ENCODE data around the gene SPARC. TPM values are rescaled to one million over a fixed set of nuclear protein-coding genes. Genes with fewer than 3 reads are reported as not detected.

The SPARC gene
- total RNA-seq, 1 experiment from 2014 or later = 418 TPM

- Mint-ChIP-seq H3K4me3 (no peak overlapping the region), H3K4me1 (peaks cover 9% of the 10 kb centered on the region), H3K36me3 (peaks cover 19% of the 10 kb centered on the region), H3K27me3 (ENCODE audit: low read depth) (peaks cover 4% of the 10 kb centered on the region), H3K27ac (no peak overlapping the region), H3K9me3 (peaks cover 14% of the 10 kb centered on the region)
- no peak for DNase-seq (ENCODE audit: low spot score)
- ChIA-PET CTCF (no interaction called here), POLR2A (no interaction called here)
- no peak for ATAC-seq
- no peak for TF ChIP-seq ZBTB21 (CRISPR knock-in tag; IDR thresholded peaks at IDR 0.05; ENCODE audit: borderline replicate concordance)
- no peak for TF ChIP-seq ZNF219 (CRISPR knock-in tag; IDR thresholded peaks at IDR 0.05; ENCODE audit: borderline replicate concordance)
- TF ChIP-seq, protein P1, sequence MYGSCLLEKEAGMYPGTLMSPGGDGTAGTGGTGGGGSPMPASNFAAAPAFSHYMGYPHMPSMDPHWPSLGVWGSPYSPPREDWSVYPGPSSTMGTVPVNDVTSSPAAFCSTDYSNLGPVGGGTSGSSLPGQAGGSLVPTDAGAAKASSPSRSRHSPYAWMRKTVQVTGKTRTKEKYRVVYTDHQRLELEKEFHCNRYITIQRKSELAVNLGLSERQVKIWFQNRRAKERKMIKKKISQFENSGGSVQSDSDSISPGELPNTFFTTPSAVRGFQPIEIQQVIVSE (CRISPR knock-in tag; IDR thresholded peaks at IDR 0.05; ENCODE audit: borderline replicate concordance) = no peak
- no peak for TF ChIP-seq JAZF1 (CRISPR knock-in tag; IDR thresholded peaks at IDR 0.05)
- TF ChIP-seq ELF4 (CRISPR knock-in tag; IDR thresholded peaks at IDR 0.05; ENCODE audit: low read depth) = no peak
- TF ChIP-seq ATF2 (CRISPR knock-in tag; IDR thresholded peaks at IDR 0.05; ENCODE audit: borderline replicate concordance, low read depth) = no peak
- TF ChIP-seq, protein P2, sequence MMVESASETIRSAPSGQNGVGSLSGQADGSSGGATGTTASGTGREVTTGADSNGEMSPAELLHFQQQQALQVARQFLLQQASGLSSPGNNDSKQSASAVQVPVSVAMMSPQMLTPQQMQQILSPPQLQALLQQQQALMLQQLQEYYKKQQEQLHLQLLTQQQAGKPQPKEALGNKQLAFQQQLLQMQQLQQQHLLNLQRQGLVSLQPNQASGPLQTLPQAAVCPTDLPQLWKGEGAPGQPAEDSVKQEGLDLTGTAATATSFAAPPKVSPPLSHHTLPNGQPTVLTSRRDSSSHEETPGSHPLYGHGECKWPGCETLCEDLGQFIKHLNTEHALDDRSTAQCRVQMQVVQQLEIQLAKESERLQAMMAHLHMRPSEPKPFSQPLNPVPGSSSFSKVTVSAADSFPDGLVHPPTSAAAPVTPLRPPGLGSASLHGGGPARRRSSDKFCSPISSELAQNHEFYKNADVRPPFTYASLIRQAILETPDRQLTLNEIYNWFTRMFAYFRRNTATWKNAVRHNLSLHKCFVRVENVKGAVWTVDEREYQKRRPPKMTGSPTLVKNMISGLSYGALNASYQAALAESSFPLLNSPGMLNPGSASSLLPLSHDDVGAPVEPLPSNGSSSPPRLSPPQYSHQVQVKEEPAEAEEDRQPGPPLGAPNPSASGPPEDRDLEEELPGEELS (CRISPR knock-in tag; IDR thresholded peaks at IDR 0.05) = no peak
- TF ChIP-seq ZNF423 (CRISPR knock-in tag; IDR thresholded peaks at IDR 0.05) = no peak
- no peak for TF ChIP-seq ATF1 (CRISPR knock-in tag; IDR thresholded peaks at IDR 0.05)
- TF ChIP-seq, protein P3, sequence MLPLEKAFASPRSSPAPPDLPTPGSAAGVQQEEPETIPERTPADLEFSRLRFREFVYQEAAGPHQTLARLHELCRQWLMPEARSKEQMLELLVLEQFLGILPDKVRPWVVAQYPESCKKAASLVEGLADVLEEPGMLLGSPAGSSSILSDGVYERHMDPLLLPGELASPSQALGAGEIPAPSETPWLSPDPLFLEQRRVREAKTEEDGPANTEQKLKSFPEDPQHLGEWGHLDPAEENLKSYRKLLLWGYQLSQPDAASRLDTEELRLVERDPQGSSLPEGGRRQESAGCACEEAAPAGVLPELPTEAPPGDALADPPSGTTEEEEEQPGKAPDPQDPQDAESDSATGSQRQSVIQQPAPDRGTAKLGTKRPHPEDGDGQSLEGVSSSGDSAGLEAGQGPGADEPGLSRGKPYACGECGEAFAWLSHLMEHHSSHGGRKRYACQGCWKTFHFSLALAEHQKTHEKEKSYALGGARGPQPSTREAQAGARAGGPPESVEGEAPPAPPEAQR (CRISPR knock-in tag; IDR thresholded peaks at IDR 0.05) = no peak
- no peak for TF ChIP-seq TP53 (CRISPR knock-in tag; IDR thresholded peaks at IDR 0.05)
- TF ChIP-seq, protein P4, sequence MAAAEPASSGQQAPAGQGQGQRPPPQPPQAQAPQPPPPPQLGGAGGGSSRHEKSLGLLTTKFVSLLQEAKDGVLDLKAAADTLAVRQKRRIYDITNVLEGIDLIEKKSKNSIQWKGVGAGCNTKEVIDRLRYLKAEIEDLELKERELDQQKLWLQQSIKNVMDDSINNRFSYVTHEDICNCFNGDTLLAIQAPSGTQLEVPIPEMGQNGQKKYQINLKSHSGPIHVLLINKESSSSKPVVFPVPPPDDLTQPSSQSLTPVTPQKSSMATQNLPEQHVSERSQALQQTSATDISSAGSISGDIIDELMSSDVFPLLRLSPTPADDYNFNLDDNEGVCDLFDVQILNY (CRISPR knock-in tag; IDR thresholded peaks at IDR 0.05) = no peak
- TF ChIP-seq ZBTB43 (CRISPR knock-in tag; IDR thresholded peaks at IDR 0.05) = no peak
- TF ChIP-seq SMAD4 (CRISPR knock-in tag; IDR thresholded peaks at IDR 0.05) = no peak
- no peak for TF ChIP-seq ZNF263 (CRISPR knock-in tag; IDR thresholded peaks at IDR 0.05; ENCODE audit: low read depth)
Observed at GRCh38 chr5:151734064-151734408, 47.3 kb upstream of the SPARC start.

GRCh38 chr5:151733358-151734063, 46.8 kb upstream of the SPARC start:
- CTCF ChIA-PET = no interaction called here
- ATAC-seq = no peak
- POLR2A ChIA-PET = no interaction called here
- no peak overlapping the region for H3K4me3 Mint-ChIP-seq
- H3K4me1 Mint-ChIP-seq = peaks cover 9% of the 10 kb centered on the region
- H3K27me3 Mint-ChIP-seq (ENCODE audit: low read depth) = peaks cover 4% of the 10 kb centered on the region
- no peak overlapping the region for H3K27ac Mint-ChIP-seq
- H3K9me3 Mint-ChIP-seq = peaks cover 14% of the 10 kb centered on the region
- no peak for DNase-seq (ENCODE audit: low spot score)
- H3K36me3 Mint-ChIP-seq = peaks cover 19% of the 10 kb centered on the region
- TF ChIP-seq ATF1 (CRISPR knock-in tag; IDR thresholded peaks at IDR 0.05) (no peak), NR2C2 (CRISPR knock-in tag; IDR thresholded peaks at IDR 0.05) (no peak)
